GM10266 (cell line): Measurements from ENCODE around the gene S100A2.
"Not testable (repeated sequence)": the region's sequence is repeated elsewhere in the genome, so short reads cannot be mapped to it uniquely, and the experiment has no call there.

Source experiments
- DNase-seq: peaks from one replicate; pipeline ENCODE4 v3.0.0; 2012; ENCODE audit errors: extremely low spot score
- TF ChIP-seq, protein P1 (sequence below): IDR thresholded peaks from 2 replicates; pipeline ENCODE4 v1.5.1; 2012; ENCODE audit warnings: mild to moderate bottlenecking, low read depth; ENCODE audit not compliant: control insufficient read depth, insufficient read depth; ENCODE audit errors: missing control alignments

Gene S100A2

DNA sequence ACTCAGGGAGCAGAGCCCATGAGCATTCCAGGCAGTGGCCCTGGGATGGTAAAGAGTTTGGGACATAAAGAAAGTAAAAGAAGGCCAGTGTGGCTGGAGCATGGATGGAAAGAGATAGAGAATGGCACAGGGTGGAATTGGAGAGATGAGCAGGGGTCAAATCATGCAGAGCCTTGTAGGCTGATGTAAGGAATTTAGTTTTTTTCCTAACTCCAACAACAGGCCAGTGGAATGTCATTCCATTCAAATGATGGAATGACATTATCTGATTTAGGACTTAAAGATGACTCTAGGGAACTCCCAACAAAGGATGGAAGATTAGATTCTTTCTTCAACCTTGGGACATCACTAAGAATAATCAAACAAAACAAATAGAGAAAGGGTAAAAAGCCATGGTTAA is 12.8 kb upstream of the S100A2 start:
- TF ChIP-seq, protein P1, sequence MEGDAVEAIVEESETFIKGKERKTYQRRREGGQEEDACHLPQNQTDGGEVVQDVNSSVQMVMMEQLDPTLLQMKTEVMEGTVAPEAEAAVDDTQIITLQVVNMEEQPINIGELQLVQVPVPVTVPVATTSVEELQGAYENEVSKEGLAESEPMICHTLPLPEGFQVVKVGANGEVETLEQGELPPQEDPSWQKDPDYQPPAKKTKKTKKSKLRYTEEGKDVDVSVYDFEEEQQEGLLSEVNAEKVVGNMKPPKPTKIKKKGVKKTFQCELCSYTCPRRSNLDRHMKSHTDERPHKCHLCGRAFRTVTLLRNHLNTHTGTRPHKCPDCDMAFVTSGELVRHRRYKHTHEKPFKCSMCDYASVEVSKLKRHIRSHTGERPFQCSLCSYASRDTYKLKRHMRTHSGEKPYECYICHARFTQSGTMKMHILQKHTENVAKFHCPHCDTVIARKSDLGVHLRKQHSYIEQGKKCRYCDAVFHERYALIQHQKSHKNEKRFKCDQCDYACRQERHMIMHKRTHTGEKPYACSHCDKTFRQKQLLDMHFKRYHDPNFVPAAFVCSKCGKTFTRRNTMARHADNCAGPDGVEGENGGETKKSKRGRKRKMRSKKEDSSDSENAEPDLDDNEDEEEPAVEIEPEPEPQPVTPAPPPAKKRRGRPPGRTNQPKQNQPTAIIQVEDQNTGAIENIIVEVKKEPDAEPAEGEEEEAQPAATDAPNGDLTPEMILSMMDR: no peak
- DNase-seq: no peak

- TF ChIP-seq, protein P1: no peak
Observed at GRCh38 chr1:153577624-153578051, 12.0 kb upstream of the S100A2 start.

DNA sequence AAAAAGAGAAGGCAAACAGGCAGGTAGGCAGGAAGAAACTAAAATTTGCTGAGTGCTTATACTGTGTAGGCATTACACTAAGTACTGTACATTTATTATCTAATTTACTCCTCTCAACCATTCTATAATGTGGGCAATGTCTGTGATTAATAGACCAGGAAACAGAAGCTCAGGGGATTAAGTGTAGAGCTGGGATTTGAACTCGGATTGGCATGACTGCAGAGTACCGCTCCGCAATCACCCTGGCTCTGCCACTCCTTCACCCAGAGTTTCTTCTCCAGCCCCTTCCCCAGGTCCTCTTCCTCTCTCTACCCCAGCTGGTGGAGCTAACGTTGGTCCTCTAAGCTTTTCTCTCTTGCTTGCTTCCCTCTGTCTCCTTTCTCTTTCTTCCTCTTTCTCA is 11.5 kb upstream of the S100A2 start:
- TF ChIP-seq, protein P1: no peak
- no peak for DNase-seq

More at GRCh38 chr1:153577624-153578051, 12.0 kb upstream of the S100A2 start:
- no peak for DNase-seq

DNA sequence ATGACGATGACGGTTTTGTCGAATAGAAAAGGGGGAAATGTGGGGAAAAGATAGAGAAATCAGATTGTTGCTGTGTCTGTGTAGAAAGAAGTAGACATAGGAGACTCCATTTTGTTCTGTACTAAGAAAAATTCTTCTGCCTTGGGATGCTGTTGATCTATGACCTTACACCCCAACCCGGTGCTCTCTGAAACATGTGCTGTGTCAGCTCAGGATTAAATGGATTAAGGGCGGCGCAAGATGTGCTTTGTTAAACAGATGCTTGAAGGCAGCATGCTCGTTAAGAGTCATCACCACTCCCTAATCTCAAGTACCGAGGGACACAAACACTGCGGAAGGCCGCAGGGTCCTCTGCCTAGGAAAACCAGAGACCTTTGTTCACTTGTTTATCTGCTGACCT is 9.9 kb upstream of the S100A2 start:
- not testable (repeated sequence) for DNase-seq

- not testable (repeated sequence) for DNase-seq
Observed at GRCh38 chr1:153575081-153575491, 9.4 kb upstream of the S100A2 start.

DNA sequence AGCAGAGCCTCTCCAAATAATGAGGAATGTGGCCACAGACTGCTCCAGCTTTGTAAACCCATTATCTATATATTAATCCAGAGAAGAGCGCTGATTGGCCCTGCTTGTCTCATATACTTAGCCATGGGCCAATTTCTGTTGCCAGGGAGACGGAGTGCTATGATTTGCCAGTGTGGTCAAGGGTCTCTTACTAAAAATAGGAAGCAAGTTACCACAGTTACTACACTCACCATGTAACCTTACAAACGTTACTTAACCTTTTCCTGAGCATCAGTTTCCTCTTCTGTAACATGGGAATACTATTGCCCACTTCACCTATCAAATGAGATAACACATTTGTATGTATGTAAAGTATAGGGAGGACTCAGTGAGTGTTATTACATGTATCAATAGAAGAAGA is 7.7 kb upstream of the S100A2 start:
- TF ChIP-seq, protein P1: no peak
- no peak for DNase-seq

DNA sequence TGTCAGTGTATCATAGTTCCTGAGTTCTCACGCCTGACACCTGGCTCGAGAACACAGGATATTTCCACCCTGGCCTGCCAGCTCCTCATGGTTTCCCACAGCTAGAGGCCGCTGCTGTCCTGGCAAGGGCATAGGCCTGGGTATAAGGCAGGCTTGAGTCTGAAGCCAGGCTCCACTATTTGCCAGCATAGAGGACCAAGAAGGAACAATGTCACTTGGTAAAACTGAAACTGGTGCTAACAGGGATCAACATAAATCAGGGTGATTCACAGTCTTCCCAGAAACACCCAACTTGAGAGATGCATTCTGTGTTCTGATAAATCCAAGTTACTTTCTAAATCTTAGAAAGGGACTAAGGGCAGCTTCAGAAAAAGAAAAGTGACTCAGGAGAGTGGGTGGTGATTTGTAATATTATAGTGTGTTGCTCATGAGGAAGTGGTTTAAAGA is 6.9 kb upstream of the S100A2 start:
- DNase-seq: peak; percentile 77
- TF ChIP-seq, protein P1: peak; percentile 84

- DNase-seq: no peak
- TF ChIP-seq, protein P1: no peak
Observed at GRCh38 chr1:153571706-153572105, 6.1 kb upstream of the S100A2 start.
